Neural cell (in vitro differentiated cells): Measurements from ENCODE around the gene PBX4. TPM values are rescaled to one million over a fixed set of nuclear protein-coding genes. Genes with fewer than 3 reads are reported as not detected.

Experiments
- H2AFZ ChIP-seq: fragments of 200-600, 300-800 bp; sonication (generic), shearing (Covaris generic); 2 replicates; pipeline ENCODE4 v1.6.0; 2014; ENCODE audit warnings: low read depth, mild to moderate bottlenecking, antibody characterized with exemption, low read length, moderate library complexity
- H3F3A ChIP-seq: fragments of 200-600 bp; shearing (Covaris generic); 2 replicates; pipeline ENCODE4 v1.6.1; 2016; ENCODE audit warnings: mild to moderate bottlenecking, moderate library complexity, mixed read lengths, antibody characterized with exemption, low read length; ENCODE audit not compliant: insufficient read depth, poor library complexity, severe bottlenecking
- H3K27ac ChIP-seq: fragments of 200-600, 300-800 bp; sonication (generic), shearing (Covaris generic); 2 replicates; pipeline ENCODE4 v1.5.1; 2014; ENCODE audit warnings: mild to moderate bottlenecking, low read length, moderate library complexity
- H3K27me3 ChIP-seq: fragments of 300-800, 200-600 bp; sonication (generic), shearing (Covaris generic); 2 replicates; pipeline ENCODE4 v1.6.0; 2014; ENCODE audit warnings: mild to moderate bottlenecking, low read depth, low read length, moderate library complexity; ENCODE audit not compliant: insufficient read depth
- H3K36me3 ChIP-seq: fragments of 300-800, 200-600 bp; sonication (generic), shearing (Covaris generic); 2 replicates; pipeline ENCODE4 v1.5.1; 2014; ENCODE audit warnings: mild to moderate bottlenecking, antibody characterized with exemption, low read length, moderate library complexity; ENCODE audit not compliant: insufficient read depth
- H3K4me2 ChIP-seq: fragments of 300-800, 200-600 bp; sonication (generic), shearing (Covaris generic); 2 replicates; pipeline ENCODE4 v1.6.0; 2014; ENCODE audit warnings: mild to moderate bottlenecking, low read length
- H3K4me3 ChIP-seq: fragments of 300-800, 200-600 bp; sonication (generic), shearing (Covaris generic); 2 replicates; pipeline ENCODE4 v1.5.1; 2014; ENCODE audit warnings: mild to moderate bottlenecking, low read length, moderate library complexity
- H3K79me2 ChIP-seq: fragments of 200-600 bp; shearing (Covaris generic); replicated peaks from 2 replicates; pipeline ENCODE4 v1.6.0; 2014; ENCODE audit warnings: mild to moderate bottlenecking, low read length, moderate library complexity; ENCODE audit not compliant: insufficient read depth
- H3K9ac ChIP-seq: fragments of 300-800, 200-600 bp; sonication (generic), shearing (Covaris generic); 2 replicates; pipeline ENCODE4 v1.6.1; 2016; ENCODE audit warnings: mild to moderate bottlenecking, low read length, mixed read lengths
- H3K9me2 ChIP-seq: fragments of 200-600 bp; shearing (Covaris generic); 2 replicates; pipeline ENCODE4 v1.6.1; 2016; ENCODE audit warnings: mild to moderate bottlenecking, low read length, mixed read lengths; ENCODE audit not compliant: insufficient read depth
- H3K9me3 ChIP-seq: fragments of 200-600, 300-800 bp; sonication (generic), shearing (Covaris generic); 2 replicates; pipeline ENCODE4 v1.6.1; 2016; ENCODE audit warnings: mild to moderate bottlenecking, mixed run types, low read length, moderate library complexity, mixed read lengths
- H4K20me1 ChIP-seq: fragments of 200-600 bp; shearing (Covaris generic); 2 replicates; pipeline ENCODE4 v1.6.1; 2016; ENCODE audit warnings: mild to moderate bottlenecking, mixed run types; ENCODE audit not compliant: insufficient read depth
- EP300 ChIP-seq: fragments of 450-650 bp; conservative IDR thresholded peaks from 2 replicates; pipeline ENCODE4 v1.6.1; 2014; ENCODE audit warnings: antibody characterized with exemption, mild to moderate bottlenecking, moderate library complexity; ENCODE audit not compliant: poor library complexity, severe bottlenecking
- EZH2 ChIP-seq: fragments of 200-600, 300-800 bp; shearing (Covaris generic), sonication (generic); IDR thresholded peaks from 2 replicates; pipeline ENCODE4 v1.6.1; 2014; ENCODE audit warnings: antibody characterized with exemption, low read length, borderline replicate concordance, mild to moderate bottlenecking; ENCODE audit not compliant: insufficient read depth, poor library complexity, severe bottlenecking
- MXI1 ChIP-seq: fragments of 450-650 bp; conservative IDR thresholded peaks from 2 replicates; pipeline ENCODE4 v1.6.1; 2014; ENCODE audit warnings: antibody characterized with exemption, mild to moderate bottlenecking; ENCODE audit not compliant: poor library complexity, severe bottlenecking
- POLR2AphosphoS5 ChIP-seq: IDR thresholded peaks from 2 replicates; pipeline ENCODE4 v1.6.1; 2012
- RAD21 ChIP-seq: fragments of 450-650 bp; conservative IDR thresholded peaks from 2 replicates; pipeline ENCODE4 v1.6.1; 2014; ENCODE audit warnings: antibody characterized with exemption, mild to moderate bottlenecking, moderate library complexity
- SMC3 ChIP-seq: fragments of 450-650 bp; conservative IDR thresholded peaks from 2 replicates; pipeline ENCODE4 v1.6.1; 2014; ENCODE audit warnings: antibody characterized with exemption, mild to moderate bottlenecking, moderate library complexity; ENCODE audit not compliant: poor library complexity
- TAF1 ChIP-seq: IDR thresholded peaks from 2 replicates; pipeline ENCODE4 v1.6.1; 2012; ENCODE audit warnings: low read depth
- polyA plus RNA-seq: library from polyadenylated mRNA; depleted of rRNA; stranded (reverse); fragments of >200 nt; gene quantifications from 2 replicates; pipeline ENCODE4 v1.2.3, GENCODE V29; 2014
- TF ChIP-seq, protein P1 (sequence below): IDR thresholded peaks from 2 replicates; pipeline ENCODE4 v1.6.1; 2012; ENCODE audit warnings: borderline replicate concordance
- TF ChIP-seq, protein P2 (sequence below): fragments of 450-650 bp; IDR thresholded peaks from 2 replicates; pipeline ENCODE4 v1.5.1; 2014; ENCODE audit warnings: antibody characterized with exemption, mild to moderate bottlenecking, moderate library complexity; ENCODE audit not compliant: poor library complexity, severe bottlenecking

PBX4 gene
- polyA plus RNA-seq, 1 donor from 2014 or later = 7.5 TPM

DNA sequence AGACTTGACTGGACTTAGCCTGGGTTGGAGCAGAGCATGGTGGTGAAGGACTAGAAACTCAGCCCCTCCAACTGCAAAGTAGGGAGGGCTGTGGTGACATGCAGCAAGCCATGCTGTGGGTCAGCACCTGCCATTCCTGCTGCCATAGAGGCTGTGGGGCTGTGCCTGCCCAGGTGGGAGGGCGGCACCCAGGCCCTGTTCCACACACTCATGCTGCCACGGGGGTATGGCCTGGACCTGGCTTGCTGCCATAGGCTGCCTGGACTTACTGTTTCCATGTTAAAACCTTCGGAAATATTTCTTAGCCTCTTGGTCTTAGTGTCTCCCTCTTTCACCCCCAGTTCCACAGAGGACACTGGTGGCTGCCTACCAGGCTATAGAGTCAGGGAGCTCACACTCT is 51.1 kb downstream of the PBX4 start:
- no peak overlapping the region for H2AFZ ChIP-seq
- no peaks in the 10 kb centered on the region for H3K9me3 ChIP-seq
- TF ChIP-seq EP300 (no peak), SMC3 (no peak), EZH2 (no peak), POLR2AphosphoS5 (no peak), TAF1 (no peak), MXI1 (no peak), RAD21 (no peak)
- TF ChIP-seq, protein P1, sequence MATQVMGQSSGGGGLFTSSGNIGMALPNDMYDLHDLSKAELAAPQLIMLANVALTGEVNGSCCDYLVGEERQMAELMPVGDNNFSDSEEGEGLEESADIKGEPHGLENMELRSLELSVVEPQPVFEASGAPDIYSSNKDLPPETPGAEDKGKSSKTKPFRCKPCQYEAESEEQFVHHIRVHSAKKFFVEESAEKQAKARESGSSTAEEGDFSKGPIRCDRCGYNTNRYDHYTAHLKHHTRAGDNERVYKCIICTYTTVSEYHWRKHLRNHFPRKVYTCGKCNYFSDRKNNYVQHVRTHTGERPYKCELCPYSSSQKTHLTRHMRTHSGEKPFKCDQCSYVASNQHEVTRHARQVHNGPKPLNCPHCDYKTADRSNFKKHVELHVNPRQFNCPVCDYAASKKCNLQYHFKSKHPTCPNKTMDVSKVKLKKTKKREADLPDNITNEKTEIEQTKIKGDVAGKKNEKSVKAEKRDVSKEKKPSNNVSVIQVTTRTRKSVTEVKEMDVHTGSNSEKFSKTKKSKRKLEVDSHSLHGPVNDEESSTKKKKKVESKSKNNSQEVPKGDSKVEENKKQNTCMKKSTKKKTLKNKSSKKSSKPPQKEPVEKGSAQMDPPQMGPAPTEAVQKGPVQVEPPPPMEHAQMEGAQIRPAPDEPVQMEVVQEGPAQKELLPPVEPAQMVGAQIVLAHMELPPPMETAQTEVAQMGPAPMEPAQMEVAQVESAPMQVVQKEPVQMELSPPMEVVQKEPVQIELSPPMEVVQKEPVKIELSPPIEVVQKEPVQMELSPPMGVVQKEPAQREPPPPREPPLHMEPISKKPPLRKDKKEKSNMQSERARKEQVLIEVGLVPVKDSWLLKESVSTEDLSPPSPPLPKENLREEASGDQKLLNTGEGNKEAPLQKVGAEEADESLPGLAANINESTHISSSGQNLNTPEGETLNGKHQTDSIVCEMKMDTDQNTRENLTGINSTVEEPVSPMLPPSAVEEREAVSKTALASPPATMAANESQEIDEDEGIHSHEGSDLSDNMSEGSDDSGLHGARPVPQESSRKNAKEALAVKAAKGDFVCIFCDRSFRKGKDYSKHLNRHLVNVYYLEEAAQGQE = no peak
- TF ChIP-seq, protein P2, sequence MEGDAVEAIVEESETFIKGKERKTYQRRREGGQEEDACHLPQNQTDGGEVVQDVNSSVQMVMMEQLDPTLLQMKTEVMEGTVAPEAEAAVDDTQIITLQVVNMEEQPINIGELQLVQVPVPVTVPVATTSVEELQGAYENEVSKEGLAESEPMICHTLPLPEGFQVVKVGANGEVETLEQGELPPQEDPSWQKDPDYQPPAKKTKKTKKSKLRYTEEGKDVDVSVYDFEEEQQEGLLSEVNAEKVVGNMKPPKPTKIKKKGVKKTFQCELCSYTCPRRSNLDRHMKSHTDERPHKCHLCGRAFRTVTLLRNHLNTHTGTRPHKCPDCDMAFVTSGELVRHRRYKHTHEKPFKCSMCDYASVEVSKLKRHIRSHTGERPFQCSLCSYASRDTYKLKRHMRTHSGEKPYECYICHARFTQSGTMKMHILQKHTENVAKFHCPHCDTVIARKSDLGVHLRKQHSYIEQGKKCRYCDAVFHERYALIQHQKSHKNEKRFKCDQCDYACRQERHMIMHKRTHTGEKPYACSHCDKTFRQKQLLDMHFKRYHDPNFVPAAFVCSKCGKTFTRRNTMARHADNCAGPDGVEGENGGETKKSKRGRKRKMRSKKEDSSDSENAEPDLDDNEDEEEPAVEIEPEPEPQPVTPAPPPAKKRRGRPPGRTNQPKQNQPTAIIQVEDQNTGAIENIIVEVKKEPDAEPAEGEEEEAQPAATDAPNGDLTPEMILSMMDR = no peak
- H3F3A ChIP-seq = no peaks in the 10 kb centered on the region
- H3K4me2 ChIP-seq = no peak overlapping the region
- no peaks in the 10 kb centered on the region for H3K36me3 ChIP-seq
- no peak overlapping the region for H3K27ac ChIP-seq
- H3K79me2 ChIP-seq = no peaks in the 10 kb centered on the region
- H3K9me2 ChIP-seq = no peaks in the 10 kb centered on the region
- H4K20me1 ChIP-seq = no peaks in the 10 kb centered on the region
- no peak overlapping the region for H3K9ac ChIP-seq
- no peak overlapping the region for H3K4me3 ChIP-seq
- no peaks in the 10 kb centered on the region for H3K27me3 ChIP-seq

DNA sequence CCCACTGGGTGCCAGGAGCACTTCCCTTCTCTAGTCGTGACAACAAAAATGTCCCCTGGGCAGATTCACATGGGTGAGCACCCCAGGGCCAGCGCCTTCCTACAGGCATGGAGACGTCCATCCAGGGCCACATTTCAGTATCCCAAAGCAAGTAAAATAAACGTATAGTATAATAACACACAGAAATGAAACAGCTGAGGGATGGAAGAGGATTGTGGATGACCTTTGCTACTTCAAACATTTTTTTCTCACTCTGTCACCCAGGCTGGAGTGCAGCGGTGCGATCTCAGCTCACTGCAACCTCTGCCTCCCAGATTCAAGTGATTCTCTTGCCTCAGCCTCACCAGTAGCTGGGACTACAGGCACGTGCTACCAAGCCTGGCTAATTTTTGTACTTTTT is 52.2 kb downstream of the PBX4 start:
- H3K27me3 ChIP-seq = no peaks in the 10 kb centered on the region
- H3K36me3 ChIP-seq = no peaks in the 10 kb centered on the region
- no peak overlapping the region for H3K9ac ChIP-seq
- no peaks in the 10 kb centered on the region for H4K20me1 ChIP-seq
- H3K79me2 ChIP-seq = no peaks in the 10 kb centered on the region
- TF ChIP-seq TAF1 (no peak), SMC3 (no peak), POLR2AphosphoS5 (no peak), RAD21 (no peak), EZH2 (no peak), MXI1 (no peak), EP300 (no peak)
- TF ChIP-seq, protein P1 = no peak
- TF ChIP-seq, protein P2 = no peak
- H2AFZ ChIP-seq = no peak overlapping the region
- no peak overlapping the region for H3K4me2 ChIP-seq
- H3K9me2 ChIP-seq = no peaks in the 10 kb centered on the region
- no peaks in the 10 kb centered on the region for H3F3A ChIP-seq
- H3K27ac ChIP-seq = no peak overlapping the region
- no peaks in the 10 kb centered on the region for H3K9me3 ChIP-seq
- no peak overlapping the region for H3K4me3 ChIP-seq
